GM21576 (cell line): ENCODE measurements around the gene EPB41L5.
"Not testable (repeated sequence)": the region's sequence is repeated elsewhere in the genome, so short reads cannot be mapped to it uniquely, and the experiment has no call there.

Experiments used
- ATAC-seq: cut with Tn5 transposase; IDR thresholded peaks from one replicate; pipeline ENCODE4 v1.9.1; 2021; ENCODE audit warnings: mild to moderate bottlenecking, moderate library complexity; ENCODE audit not compliant: unreplicated experiment

The EPB41L5 gene

GRCh38 chr2:120140866-120141265, 128.0 kb downstream of the EPB41L5 start:
- no peak for ATAC-seq

DNA sequence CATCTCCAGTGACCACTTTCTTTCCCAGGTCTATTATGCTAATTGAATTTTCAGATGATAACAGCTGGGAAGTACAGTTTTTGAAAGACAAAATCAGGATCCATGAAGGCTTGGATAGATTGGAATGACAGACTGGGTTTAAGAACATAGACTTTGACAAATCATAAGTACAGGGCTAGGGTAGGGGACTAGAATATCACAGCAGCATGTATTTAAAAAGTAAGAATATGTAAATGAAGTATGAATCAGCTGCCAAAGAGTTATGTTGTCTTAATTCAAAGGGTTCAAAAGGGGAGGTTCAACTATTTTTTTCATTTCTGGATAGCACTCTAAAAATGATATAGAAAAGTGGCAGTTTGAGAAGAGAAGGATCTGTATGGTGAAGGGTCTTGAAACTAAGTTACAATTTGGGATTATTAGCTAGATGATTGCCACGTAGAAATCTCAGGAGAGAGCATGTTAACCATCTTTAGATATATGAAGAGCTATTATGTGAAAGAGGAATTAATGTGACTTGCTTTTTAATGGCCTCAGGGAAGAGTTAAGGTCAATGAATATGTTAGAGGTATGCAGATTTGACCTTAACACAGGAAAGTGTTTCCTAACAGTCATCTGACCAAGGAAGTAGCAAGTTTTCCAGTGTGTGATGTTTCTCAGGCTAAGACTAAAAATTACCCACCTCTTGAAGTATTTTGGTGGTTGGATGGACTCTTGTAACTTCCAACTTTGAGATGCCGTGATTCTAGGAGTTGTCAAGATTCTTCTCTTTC, 128.6 kb downstream of the EPB41L5 start:
- no peak for ATAC-seq

DNA sequence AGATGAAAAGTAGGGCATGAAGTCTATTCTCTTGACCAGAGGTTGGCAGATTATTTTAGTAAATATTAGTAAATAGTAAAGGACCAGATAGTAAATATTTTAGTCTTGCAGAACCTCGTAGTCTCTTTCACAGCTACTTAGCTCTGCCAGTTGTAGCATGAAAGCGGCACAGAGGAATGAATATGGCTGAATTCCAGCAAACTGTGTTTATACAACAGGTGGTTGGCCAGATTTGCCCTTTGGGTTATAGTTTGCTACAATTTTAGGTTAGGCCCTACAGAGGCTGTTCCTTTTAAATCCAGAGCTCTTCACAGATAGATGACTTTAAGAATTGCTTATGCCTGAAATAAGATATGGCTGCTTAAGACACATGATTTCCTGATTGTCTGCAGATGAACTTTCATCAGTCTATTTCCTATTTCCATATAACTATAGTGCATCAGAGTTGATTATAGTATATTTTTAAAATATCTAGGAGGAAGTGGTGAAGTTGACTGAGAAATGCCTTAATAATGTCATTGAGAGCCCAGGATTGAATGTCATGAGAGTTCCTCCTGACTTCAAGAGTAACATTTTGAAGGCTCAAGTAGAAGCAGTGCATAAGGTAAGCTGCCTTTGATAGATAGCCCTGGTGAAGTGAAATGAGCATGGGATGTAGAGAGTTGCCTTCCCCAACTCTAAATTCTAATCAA, 129.8 kb downstream of the EPB41L5 start:
- no peak for ATAC-seq

- no peak for ATAC-seq
Measured at GRCh38 chr2:120148229-120148628, 135.4 kb downstream of the EPB41L5 start.

DNA sequence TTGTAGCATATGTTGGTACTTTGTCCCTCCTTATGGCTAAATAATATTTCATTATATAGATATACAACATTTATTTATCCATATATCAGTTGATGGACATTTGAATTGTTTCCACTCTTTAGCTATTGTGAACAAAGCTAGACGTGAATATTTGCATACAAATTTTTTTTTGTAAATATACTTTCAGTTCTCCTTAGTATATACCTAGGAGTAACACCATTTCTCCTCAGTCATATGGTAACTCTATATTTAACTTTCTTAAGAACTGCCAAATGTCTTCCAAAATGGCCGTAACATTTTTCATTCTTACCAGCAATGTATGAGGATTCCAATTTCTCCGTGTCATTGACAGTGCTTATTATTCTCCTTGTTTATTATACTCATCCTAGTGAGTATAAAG, 135.8 kb downstream of the EPB41L5 start:
- no peak for ATAC-seq

DNA sequence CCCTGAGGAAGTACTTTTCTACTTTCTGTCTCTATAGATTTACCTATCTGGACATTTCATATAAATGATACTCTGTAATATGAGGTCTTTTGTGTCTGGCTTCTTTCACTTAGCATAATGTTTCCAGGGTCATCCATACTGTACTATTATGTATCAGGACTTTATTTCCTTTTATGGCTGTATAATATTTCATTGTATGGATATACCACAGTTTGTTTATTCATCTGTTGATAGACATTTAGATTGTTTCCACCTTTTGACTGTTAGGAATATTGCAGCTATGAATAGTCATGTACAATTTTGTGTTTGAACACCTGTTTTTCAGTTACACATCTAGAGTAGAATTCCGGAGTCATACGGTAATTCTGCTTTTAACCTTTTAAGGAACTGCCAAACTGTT, 136.5 kb downstream of the EPB41L5 start:
- ATAC-seq = no peak

DNA sequence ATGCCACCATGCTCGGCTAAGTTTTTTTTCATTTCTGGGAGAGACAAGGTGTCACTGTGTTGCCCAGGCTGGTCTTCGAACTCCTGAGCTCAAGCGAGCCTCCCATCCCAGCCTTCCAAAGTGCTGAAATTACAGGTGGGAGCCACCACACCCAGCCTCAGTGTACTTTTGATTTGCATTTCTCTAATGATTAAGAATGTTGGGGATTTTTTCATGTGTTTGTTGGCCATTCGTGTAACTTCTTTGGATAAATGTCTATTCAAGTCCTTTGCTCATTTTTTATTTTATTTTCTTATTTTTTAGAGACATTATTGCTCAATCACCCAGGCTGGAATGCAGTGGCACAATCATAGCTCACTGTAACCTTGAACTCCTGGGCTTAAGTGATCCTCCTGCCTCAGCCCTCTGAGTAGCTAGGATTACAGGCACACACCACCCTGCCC, 137.2 kb downstream of the EPB41L5 start:
- ATAC-seq = no peak

DNA sequence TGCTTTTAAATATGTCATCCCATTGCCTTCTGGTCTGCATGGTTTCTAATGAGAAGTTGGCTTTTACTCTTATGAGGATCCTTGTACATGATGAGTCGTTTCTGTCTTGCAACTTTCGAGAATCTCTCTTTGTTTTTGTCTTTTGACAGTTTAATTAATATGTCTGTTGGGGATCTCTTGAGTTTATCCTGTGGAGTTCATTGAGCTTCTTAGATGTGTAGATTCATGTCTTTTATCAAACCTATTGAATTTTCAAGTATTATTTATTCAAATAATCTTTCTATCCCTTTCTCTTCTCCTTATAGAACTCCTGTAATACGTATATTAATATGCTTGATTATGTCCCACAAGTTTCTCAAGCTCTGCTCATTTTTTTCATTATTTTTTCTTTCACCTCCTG, 142.4 kb downstream of the EPB41L5 start:
- no peak for ATAC-seq

DNA sequence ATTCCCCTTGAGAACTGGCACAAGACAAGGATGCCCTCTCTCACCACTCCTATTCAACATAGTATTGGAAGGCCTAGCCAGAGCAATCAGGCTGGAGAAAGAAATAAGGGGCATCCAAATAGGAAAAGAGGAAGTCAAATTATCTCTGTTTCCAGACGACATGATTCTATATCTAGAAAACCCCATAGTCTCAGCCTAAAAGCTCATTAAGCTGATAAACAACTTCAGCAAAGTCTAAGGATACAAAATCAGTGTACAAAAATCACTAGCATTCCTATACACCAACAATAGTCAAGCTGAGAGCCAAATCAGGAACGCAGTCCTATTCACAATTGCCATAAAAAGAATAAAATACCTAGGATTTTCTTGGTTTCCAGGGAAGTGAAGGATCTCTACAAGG, 145.8 kb downstream of the EPB41L5 start:
- ATAC-seq = not testable (repeated sequence)

GRCh38 chr2:120161190-120161589, 148.3 kb downstream of the EPB41L5 start:
- no peak for ATAC-seq

DNA sequence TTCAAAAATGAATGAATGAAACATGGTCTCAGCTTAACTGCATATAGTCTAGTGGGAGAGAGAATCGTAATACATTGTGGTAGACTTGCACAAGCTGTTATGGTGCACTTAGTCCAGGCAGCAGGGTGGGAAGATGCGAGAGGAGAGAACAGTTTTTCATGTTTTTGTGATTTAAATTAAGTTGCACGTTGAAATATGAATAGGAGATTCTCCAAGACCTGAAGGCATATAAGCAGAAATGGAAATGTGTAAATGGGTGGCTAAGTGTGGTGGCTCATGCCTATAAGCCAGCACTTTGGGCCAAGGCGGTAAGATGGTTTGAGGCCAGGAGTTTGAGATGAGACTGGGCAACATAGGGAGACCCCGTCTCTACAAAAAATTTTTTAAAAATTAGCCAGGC, 149.8 kb downstream of the EPB41L5 start:
- no peak for ATAC-seq

DNA sequence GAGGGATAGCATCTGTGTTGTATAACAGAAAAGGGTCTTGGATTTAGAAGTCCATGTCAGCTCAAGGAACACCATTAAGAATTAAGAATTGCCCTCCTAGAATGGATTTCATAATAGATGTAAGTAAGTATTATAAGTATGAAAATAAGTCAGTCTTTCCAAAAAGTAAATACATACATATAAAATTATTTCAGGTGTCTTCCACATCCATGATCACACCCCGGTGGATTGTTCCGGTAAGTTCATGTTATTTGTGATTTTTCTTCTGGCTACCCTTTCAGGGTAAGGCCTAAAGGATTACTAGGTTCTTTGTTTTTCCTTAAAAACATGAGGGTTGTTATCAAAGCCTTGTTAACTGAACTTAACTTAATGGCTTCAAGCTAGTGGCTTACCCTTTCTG, 154.4 kb downstream of the EPB41L5 start:
- no peak for ATAC-seq

DNA sequence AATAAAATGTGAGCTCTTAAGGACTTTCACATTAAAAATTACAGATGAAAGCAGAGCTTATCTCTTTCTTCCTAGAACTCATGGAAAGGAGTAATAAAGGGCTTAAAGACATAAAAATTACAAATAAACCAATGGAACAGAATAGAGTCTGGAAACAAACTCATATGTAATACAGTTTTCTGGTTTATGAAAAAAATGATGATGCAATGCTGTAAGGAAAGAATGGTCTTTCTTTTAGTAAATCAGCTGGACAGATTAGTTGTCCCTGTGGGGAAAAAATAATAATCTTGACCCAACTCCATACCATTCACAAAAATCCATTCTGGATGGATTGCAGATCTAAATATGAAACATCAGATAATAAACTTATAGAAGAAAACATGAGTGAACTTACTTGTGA, 156.1 kb downstream of the EPB41L5 start:
- ATAC-seq = no peak

GRCh38 chr2:120174963-120175581, 162.2 kb downstream of the EPB41L5 start:
- no peak for ATAC-seq

DNA sequence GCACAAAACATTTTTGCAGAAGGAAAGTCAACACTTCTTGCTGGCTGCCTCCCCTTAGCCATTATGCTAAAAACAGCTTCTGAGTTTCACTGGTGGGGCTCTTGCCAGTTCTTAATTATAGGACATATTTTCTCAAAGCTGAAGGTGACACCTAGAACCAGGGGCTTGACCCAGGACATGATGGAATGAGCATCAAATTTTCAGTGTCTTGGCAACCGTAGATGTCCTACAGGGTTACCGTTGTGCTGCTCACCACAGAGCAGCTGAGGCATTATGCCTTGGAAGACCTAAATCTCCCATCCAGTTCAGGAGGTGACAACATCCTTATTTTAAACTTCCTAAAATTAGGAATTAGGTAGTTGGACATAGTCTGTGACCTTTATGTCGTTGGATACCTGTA, 163.6 kb downstream of the EPB41L5 start:
- no peak for ATAC-seq

GRCh38 chr2:120177001-120177621, 164.2 kb downstream of the EPB41L5 start:
- peak; percentile 97 for ATAC-seq

GRCh38 chr2:120177973-120178372, 165.1 kb downstream of the EPB41L5 start:
- ATAC-seq = no peak

GRCh38 chr2:120179396-120179795, 166.5 kb downstream of the EPB41L5 start:
- no peak for ATAC-seq

- ATAC-seq = no peak
Measured at GRCh38 chr2:120180066-120180465, 167.2 kb downstream of the EPB41L5 start.

DNA sequence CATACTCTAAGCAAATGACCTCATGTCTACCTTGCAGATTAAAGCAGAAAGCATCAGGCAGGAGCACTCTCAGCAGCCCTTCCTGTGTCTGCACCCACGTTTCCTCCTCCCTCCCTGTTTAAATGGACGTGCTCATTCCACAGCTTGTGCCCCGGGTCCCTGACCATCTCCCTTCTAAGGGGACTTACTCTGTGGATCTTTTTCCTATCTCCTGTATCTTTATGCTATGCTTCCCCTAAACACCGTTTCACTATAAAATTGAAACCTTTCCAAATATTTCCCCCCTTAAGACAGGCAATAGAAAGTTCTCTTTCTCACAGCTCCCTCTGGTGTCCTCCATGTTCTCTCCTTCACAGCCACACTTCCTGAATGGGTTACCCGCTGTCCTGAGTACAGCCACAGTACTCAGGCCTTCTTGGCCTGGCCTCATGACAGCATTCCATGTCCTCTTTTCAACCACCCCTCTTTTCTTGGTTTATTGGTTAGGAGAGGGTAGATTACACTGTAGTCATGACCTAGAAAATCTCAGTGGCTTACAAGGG, 169.2 kb downstream of the EPB41L5 start:
- no peak for ATAC-seq

DNA sequence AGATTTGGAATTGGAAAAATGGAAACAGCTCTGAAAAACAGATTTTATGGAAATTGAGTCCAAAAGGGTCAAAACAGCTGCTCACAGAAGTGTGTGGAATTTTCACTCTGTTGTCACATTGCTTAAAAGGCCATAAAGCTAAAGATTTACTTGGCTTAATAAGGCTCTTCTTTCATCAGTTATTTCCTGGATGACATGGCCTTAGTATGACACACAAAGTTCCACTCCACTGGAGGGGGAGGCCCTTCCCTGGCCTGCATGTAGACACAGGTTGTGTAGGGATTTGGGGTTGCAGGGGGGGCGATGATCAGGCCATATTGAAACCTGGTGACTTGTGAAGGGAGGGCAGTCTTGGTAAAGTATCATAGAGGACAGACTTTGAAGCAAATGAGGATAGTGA, 176.3 kb downstream of the EPB41L5 start:
- ATAC-seq = no peak
